Fibroblast of pulmonary artery (primary cell): ENCODE data around the gene DLGAP1.
"Not testable (repeated sequence)": the region's sequence is repeated elsewhere in the genome, so short reads cannot be mapped to it uniquely, and the experiment has no call there.

Experiments
- DNase-seq: peaks from one replicate; pipeline ENCODE4 v3.0.0-alpha.2; 2010; ENCODE audit warnings: low read depth
- H3K4me3 ChIP-seq: replicated peaks from 2 replicates; pipeline ENCODE4 v1.5.1; 2011; ENCODE audit warnings: low read depth, mild to moderate bottlenecking, control low read depth, low read length, moderate library complexity
- CTCF ChIP-seq: IDR thresholded peaks from 2 replicates; pipeline ENCODE4 v1.5.1; 2011; ENCODE audit warnings: mild to moderate bottlenecking, control low read depth, low read length, inconsistent platforms; ENCODE audit errors: missing control alignments

DLGAP1 gene

DNA sequence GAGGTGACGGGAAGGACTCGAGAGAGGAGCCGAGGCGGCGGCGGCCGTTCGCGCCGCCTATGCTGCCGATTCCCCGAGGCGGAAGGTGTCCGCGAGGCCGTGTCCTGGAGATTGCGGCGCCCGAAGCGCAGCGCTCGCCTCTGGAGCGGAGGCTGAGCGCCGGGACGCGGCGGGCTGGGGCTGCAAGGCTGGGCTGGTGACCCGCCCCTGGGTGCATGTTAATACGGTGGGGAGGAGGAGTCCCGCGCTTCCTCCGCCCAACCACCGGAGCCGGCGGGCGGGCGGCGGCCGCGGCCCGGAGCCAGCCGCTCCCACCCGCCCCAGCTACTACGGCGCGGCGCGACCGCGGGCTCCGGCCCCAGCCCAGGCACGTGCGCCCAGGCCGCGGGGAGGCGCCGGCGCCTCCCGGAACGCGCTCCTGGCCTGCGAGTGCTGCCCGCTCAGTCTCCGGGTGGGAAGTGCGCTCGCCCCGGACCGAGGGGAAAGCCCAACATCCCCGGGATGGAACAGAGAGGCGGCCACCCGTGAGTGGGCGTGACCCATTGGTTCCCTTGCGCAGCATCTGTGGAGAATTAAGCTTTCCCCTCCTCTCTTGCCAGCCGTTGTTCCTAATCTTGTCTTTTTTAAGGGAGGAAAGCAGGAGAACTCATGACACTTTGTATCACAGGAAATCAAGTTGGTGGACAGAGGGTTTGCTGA lies at the start of gene DLGAP1:
DLGAP1 (minus strand) TSS at position 195 of the 699 bp plus-strand sequence.
- H3K4me3 ChIP-seq: no peak within 1 kb of the TSS
- no peak for TF ChIP-seq CTCF
- DNase-seq: peak; percentile 7

DNA sequence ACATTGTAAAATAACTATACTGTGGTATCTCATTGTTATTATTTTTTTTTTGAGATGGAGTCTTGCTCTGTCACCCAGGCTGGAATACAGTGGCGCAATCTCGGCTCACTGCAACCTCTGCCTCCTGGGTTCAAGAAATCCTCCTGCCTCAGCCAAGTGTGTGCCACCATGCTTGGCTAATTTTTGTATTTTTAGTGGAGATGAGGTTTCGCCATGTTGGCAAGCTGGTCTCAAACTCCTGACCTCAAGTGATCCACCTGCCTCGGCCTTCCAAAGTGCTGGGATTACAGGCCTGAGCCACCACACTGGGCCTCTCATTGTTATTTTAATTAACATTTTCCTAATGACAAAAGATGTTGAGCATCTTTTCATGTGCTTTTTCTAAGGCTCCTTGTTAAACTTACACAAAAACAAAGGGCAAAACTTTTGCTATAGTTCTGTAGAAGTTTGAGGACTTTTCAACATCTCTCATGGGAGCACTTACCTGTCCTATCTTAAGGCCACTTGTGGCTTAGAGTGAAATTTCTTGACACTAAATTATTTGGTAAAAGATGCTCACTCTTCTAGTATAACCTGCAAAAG lies 39.7 kb upstream of the DLGAP1 start:
- not testable (repeated sequence) for H3K4me3 ChIP-seq, DNase-seq

DNA sequence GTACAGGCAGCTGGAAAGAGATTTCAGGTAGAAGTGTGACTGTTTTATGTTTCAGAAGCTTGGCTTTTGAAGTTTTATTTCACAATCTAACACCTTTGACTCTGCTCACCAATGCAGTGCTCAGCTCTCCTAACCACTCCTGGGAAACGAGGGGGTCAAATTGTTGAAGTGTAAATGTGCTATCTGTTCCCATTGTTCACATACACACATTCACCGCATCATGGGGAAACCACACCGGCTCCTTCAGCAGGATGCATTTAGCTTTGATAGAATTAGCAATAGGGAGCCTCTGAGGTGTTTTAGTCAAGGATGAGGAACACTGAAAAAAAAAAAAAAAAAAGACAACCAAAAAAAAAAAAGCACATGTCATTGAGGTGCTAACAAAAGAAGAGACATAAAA lies 13.4 kb upstream of the DLGAP1 start:
- DNase-seq: no peak
- H3K4me3 ChIP-seq: no peak overlapping the region
- no peak for TF ChIP-seq CTCF

- DNase-seq: no peak
- no peak for TF ChIP-seq CTCF
- no peak overlapping the region for H3K4me3 ChIP-seq
Measured at GRCh38 chr18:4454537-4455112, 482 bp downstream of the DLGAP1 start.

GRCh38 chr18:4453874-4454536 lies 1.1 kb downstream of the DLGAP1 start:
- no peak for DNase-seq
- no peak for TF ChIP-seq CTCF
- no peak overlapping the region for H3K4me3 ChIP-seq

DNA sequence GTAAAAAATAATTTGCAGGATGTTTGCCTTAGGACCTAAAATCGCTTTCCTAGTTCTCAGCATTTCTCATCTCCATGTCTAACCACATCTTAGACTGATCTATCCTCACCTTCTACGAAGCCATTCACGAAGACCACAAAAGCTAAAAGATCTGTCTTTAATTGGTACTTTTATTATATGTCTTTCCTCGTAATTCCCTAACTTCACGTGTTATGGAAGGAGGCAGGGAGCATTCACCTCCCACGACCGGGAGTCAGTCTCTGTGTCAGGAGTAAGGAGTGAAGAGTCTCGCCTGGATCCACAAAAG lies 1.6 kb downstream of the DLGAP1 start:
- DNase-seq: no peak
- TF ChIP-seq CTCF: no peak
- no peak overlapping the region for H3K4me3 ChIP-seq

DNA sequence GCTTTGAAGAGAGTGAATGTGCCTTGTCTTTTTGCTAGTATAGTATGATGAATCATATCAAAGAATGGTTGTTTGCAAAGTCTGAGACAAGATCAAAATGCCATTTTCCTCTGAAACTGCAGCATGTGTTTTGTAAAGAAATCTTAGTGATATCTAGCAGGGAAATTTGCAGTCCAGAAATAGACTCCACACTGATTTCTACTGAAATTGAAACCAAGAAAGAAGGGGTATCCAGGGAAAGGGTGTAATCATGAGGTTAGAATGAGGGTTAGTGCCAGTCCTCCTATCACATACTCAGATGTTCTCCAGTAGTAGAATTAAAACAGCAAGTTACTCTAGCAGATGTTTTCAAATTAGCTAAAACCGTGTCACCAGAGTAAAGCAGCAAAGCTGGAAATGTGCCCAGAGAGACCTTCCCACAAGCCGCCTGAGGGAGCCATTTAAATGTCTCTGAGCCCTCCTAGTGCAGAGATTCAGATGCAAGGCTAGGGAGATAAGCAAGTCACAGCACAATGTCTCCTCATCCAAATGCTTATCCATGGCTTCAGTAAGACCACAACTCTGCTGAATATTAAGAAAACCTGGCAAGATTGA lies 4.9 kb downstream of the DLGAP1 start:
- no peak for TF ChIP-seq CTCF
- H3K4me3 ChIP-seq: no peak overlapping the region
- DNase-seq: no peak
